Measurements from ENCODE around the gene PRAMEF17.
"Not testable (repeated sequence)": the region's sequence is repeated elsewhere in the genome, so short reads cannot be mapped to it uniquely, and the experiment has no call there.

PRAMEF17 gene

GRCh38 chr1:13435458-13435857 lies 46.0 kb downstream of the PRAMEF17 start:
- H3K36me3 ChIP-seq (ENCODE audit: control insufficient read depth in 5 of 5, insufficient read depth in 5 of 5, low read length in 5 of 5): no peaks in the 10 kb centered on the region

GRCh38 chr1:13439104-13439783 lies 49.8 kb downstream of the PRAMEF17 start:
- H3K9me3 ChIP-seq (ENCODE audit: control insufficient read depth in 5 of 5, low read length in 5 of 5); H3K9ac ChIP-seq (ENCODE audit: low read length in 5 of 5); H3K27me3 ChIP-seq (ENCODE audit: control insufficient read depth in 5 of 5, insufficient read depth in 4 of 5, low read length in 5 of 5); H3K4me1 ChIP-seq (ENCODE audit: control insufficient read depth in 5 of 5, insufficient read depth in 5 of 5, low read length in 5 of 5); H3K27ac ChIP-seq (ENCODE audit: low read depth, low read length); H3K36me3 ChIP-seq (ENCODE audit: control insufficient read depth in 5 of 5, insufficient read depth in 5 of 5, low read length in 5 of 5); H3K4me3 ChIP-seq (ENCODE audit: low read depth in 1 of 5, low read length in 5 of 5): not testable (repeated sequence)

More at GRCh38 chr1:13435458-13435857, 46.0 kb downstream of the PRAMEF17 start:
- no peaks in the 10 kb centered on the region for H3K9me3 ChIP-seq (ENCODE audit: control insufficient read depth in 5 of 5, low read length in 5 of 5)
- H3K4me3 ChIP-seq (ENCODE audit: low read depth in 1 of 5, low read length in 5 of 5): no peak overlapping the region
- H3K4me1 ChIP-seq (ENCODE audit: control insufficient read depth in 5 of 5, insufficient read depth in 5 of 5, low read length in 5 of 5): no peaks in the 10 kb centered on the region
- no peak overlapping the region for H3K27ac ChIP-seq (ENCODE audit: low read depth, low read length)
- H3K27me3 ChIP-seq (ENCODE audit: control insufficient read depth in 5 of 5, insufficient read depth in 4 of 5, low read length in 5 of 5): peaks cover 3 to 11% (median 6%) of the 10 kb centered on the region in 5 donors
- H3K9ac ChIP-seq (ENCODE audit: low read length in 5 of 5): no peak overlapping the region

All from subcutaneous abdominal adipose tissue (tissue), 5 donors.